Activated CD8-positive, alpha-beta T cell treated with anti-CD3 and anti-CD28 coated beads for 36 hours (primary cell): ENCODE data around the gene PTPRG. TPM values are rescaled to one million over a fixed set of nuclear protein-coding genes. Genes with fewer than 3 reads are reported as not detected.

Source experiments
- ATAC-seq: fragments of 200-7000 bp; cut with Tn5 transposase; one replicate; pipeline ENCODE4 v1.10.0; 2021; ENCODE audit warnings: mild to moderate bottlenecking, moderate library complexity
- CTCF ChIA-PET: fragments of 350-600 bp; sonication (Branson Sonifier 250); formaldehyde crosslinking; loops from one replicate; lab custom pipeline; 2021; ENCODE audit warnings: antibody characterized with exemption; lab: Charles Lee
- POLR2A ChIA-PET: fragments of 350-600 bp; sonication (Branson Sonifier 250); formaldehyde crosslinking; loops from one replicate; lab custom pipeline; 2021; ENCODE audit warnings: antibody characterized with exemption; lab: Charles Lee
- DNase-seq: peaks from one replicate; pipeline ENCODE4 v3.0.0-alpha.2; 2020
- H3K27ac Mint-ChIP-seq: one replicate; pipeline ENCODE4 v1.8.0; 2021; ENCODE audit warnings: mild to moderate bottlenecking, mixed read lengths
- H3K27me3 Mint-ChIP-seq: one replicate; pipeline ENCODE4 v1.8.0; 2021; ENCODE audit warnings: mixed read lengths
- H3K36me3 Mint-ChIP-seq: one replicate; pipeline ENCODE4 v1.8.0; 2021; ENCODE audit warnings: low read depth, mixed read lengths
- H3K4me1 Mint-ChIP-seq: one replicate; pipeline ENCODE4 v1.8.0; 2021; ENCODE audit warnings: low read depth, mixed read lengths
- H3K4me3 Mint-ChIP-seq: one replicate; pipeline ENCODE4 v1.8.0; 2021; ENCODE audit warnings: mild to moderate bottlenecking, moderate library complexity, mixed read lengths
- H3K9me3 Mint-ChIP-seq: one replicate; pipeline ENCODE4 v1.8.0; 2021; ENCODE audit warnings: mixed read lengths
- CTCF ChIP-seq: fragments of 200-600 bp; IDR thresholded peaks from one replicate; pipeline ENCODE4 v1.8.0; 2022; ENCODE audit warnings: antibody characterized with exemption, mild to moderate bottlenecking
- intact Hi-C: fragments of 100-400 bp; cut with micrococcal nuclease; formaldehyde crosslinking; loops from one replicate; pipeline ENCODE4 v1.10.0; 2022
- total RNA-seq, 2 experiments: library from RNA; stranded (reverse); gene quantifications; one replicate each; pipeline ENCODE4 v1.2.3, GENCODE V29; 2021

The PTPRG gene
- not detected for total RNA-seq

- no peaks in the 10 kb centered on the region for H3K9me3 Mint-ChIP-seq
- POLR2A ChIA-PET: no interaction called here
Observed at GRCh38 chr3:61561374-61562041, at the start of gene PTPRG. PTPRG (plus strand) TSS chr3:61561571; CDS start chr3:61562288, 717 bp downstream.

DNA sequence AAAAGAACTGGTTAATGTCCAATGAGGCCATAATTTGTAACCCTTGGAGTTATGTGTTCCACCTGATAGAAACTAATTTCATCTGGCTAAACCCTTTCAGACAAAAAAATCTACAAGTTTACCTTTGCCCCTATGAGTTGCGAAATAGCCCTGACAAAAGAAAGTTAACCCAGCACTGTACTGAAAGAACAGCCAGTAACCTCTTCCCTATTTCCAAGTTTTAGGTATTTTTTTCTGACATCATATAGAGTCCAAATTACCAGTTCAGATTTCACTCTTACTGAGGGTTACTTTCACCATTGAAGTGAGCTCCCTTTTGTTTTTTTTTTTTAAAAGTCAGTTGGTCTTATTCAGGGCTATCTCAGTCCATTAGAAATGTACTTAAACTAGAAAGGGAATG lies 42.8 kb upstream of the PTPRG start:
- ChIA-PET CTCF (no interaction called here), POLR2A (no interaction called here)
- DNase-seq (no peak), ATAC-seq (no peak)
- Mint-ChIP-seq H3K27ac (no peak overlapping the region), H3K27me3 (peaks cover 10% of the 10 kb centered on the region), H3K36me3 (peaks cover 2% of the 10 kb centered on the region), H3K9me3 (peaks cover 9% of the 10 kb centered on the region), H3K4me3 (no peak overlapping the region), H3K4me1 (peaks cover 27% of the 10 kb centered on the region)
- intact Hi-C loops: no loop called here
- no peak for TF ChIP-seq CTCF

More at GRCh38 chr3:61561374-61562041, at the start of gene PTPRG:
- H3K4me3 Mint-ChIP-seq: peak within 1 kb of the TSS; percentile 71
- no peak within 1 kb of the TSS for H3K27ac Mint-ChIP-seq
- H3K27me3 Mint-ChIP-seq: peaks cover 63% of the 10 kb centered on the region
- intact Hi-C loops: no loop called here
- TF ChIP-seq CTCF: no peak
- no peaks in the 10 kb centered on the region for H3K36me3 Mint-ChIP-seq
- DNase-seq (peak; percentile 48), ATAC-seq (peak; percentile 57)
- peaks cover 8% of the 10 kb centered on the region for H3K4me1 Mint-ChIP-seq
- CTCF ChIA-PET: no interaction called here

DNA sequence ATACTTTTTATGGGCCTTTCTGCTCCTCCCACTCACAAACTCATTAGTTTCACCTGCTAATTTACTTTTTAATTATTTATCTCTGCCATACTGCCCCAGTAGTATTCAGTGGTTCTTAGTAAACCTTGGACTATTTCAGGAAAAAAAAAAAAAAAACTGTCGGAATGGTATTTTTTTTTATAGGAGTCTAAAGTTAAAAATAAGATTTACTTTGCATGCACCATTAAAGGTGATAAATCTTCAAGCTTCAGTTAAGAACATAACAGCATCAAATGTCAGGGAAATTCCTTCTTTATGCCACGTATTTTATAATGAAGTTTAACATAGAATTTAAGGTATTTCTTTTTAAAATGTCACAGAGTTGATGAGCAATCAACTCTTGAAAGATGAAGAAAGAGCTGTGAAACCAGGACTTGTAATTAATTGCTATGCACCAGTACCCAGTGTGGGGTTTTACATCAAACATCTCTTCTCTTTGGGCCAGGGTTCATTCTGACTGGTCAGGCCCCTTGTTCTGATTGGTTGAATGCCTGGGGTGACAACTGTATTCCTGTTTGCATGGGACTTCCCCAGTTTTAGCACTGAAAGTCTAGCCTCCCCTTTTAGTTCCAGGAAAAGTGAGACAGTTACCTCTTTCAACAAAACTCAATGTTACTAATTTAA lies 40.3 kb upstream of the PTPRG start:
- intact Hi-C loops: no loop called here
- Mint-ChIP-seq H3K27ac (peak overlapping the region; percentile 82), H3K9me3 (peaks cover 5% of the 10 kb centered on the region), H3K4me3 (no peak overlapping the region), H3K27me3 (peaks cover 9% of the 10 kb centered on the region), H3K4me1 (peaks cover 32% of the 10 kb centered on the region), H3K36me3 (no peaks in the 10 kb centered on the region)
- TF ChIP-seq CTCF: no peak
- ChIA-PET CTCF (no interaction called here), POLR2A (no interaction called here)
- ATAC-seq: peak; percentile 100
- peak; percentile 80 for DNase-seq

DNA sequence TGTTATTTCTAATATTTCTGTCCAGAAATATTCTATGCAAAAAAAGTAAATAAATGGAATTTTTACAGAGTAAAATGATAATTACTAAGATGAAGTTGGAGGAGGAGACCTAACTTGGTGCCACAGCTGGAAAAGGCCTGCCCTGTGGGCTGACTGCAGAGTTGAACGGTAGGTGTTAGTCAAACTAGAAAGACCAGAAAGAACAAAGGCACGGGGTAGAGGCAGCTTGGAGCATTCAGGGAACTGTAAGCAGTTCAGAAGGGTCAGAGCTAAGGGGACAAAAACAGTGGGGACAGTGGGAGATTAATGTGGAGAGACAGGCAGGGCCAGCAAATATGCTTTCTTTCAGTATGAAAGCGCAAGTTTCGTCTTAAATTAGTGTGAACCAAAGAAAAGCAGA lies 39.3 kb upstream of the PTPRG start:
- no peak overlapping the region for H3K4me3 Mint-ChIP-seq
- peaks cover 8% of the 10 kb centered on the region for H3K27me3 Mint-ChIP-seq
- TF ChIP-seq CTCF: no peak
- peak; percentile 3 for DNase-seq
- peak overlapping the region; percentile 40 for H3K27ac Mint-ChIP-seq
- H3K9me3 Mint-ChIP-seq: peaks cover 5% of the 10 kb centered on the region
- CTCF ChIA-PET: interaction anchor here (1.5 kb wide), 1 partner anchor 8 kb away, joined by 5 read pairs; no protein-coding TSS in a partner anchor
- H3K4me1 Mint-ChIP-seq: peaks cover 32% of the 10 kb centered on the region
- POLR2A ChIA-PET: no interaction called here
- intact Hi-C loops: no loop called here
- no peaks in the 10 kb centered on the region for H3K36me3 Mint-ChIP-seq
- ATAC-seq: no peak

- ATAC-seq (no peak), DNase-seq (no peak)
- Mint-ChIP-seq H3K36me3 (no peaks in the 10 kb centered on the region), H3K4me1 (peaks cover 32% of the 10 kb centered on the region), H3K27me3 (peaks cover 8% of the 10 kb centered on the region), H3K4me3 (no peak overlapping the region), H3K27ac (no peak overlapping the region), H3K9me3 (peaks cover 3% of the 10 kb centered on the region)
- ChIA-PET POLR2A (no interaction called here), CTCF (interaction anchor here (1.5 kb wide), 1 partner anchor 8 kb away, joined by 5 read pairs; no protein-coding TSS in a partner anchor)
- intact Hi-C loops: no loop called here
- no peak for TF ChIP-seq CTCF
Observed at GRCh38 chr3:61522626-61523025, 38.7 kb upstream of the PTPRG start.
